Measurements from ENCODE around the gene GANAB.
"Not testable (repeated sequence)": the region's sequence is repeated elsewhere in the genome, so short reads cannot be mapped to it uniquely, and the experiment has no call there.

The GANAB gene

GRCh38 chr11:62654297-62654696, 7.9 kb upstream of the GANAB start:
- ATAC-seq: no peak
- no peak for TF ChIP-seq RARB (CRISPR knock-in tag; IDR thresholded peaks at IDR 0.05)
- TF ChIP-seq CSRNP3 (CRISPR knock-in tag; IDR thresholded peaks at IDR 0.05): no peak
- TF ChIP-seq ZFP3 (CRISPR knock-in tag; IDR thresholded peaks at IDR 0.05): no peak
- no peak for TF ChIP-seq CSDC2 (CRISPR knock-in tag; IDR thresholded peaks at IDR 0.05)
- no peak for TF ChIP-seq PPARA (CRISPR knock-in tag; IDR thresholded peaks at IDR 0.05; ENCODE audit: borderline replicate concordance)
- no peak for TF ChIP-seq ZNF565 (CRISPR knock-in tag; conservative IDR thresholded peaks at IDR 0.05; ENCODE audit: low read depth)
- no peak for TF ChIP-seq POU6F1 (CRISPR knock-in tag; IDR thresholded peaks at IDR 0.05; ENCODE audit: borderline replicate concordance, low read depth)
- TF ChIP-seq ESRRG (CRISPR knock-in tag; IDR thresholded peaks at IDR 0.05): no peak
- TF ChIP-seq ISL1 (CRISPR knock-in tag; IDR thresholded peaks at IDR 0.05): no peak

GRCh38 chr11:62652161-62653006, 6.0 kb upstream of the GANAB start:
- no peak for ATAC-seq
- TF ChIP-seq ZC3H10 (CRISPR knock-in tag; IDR thresholded peaks at IDR 0.05): no peak
- TF ChIP-seq ZNF8 (CRISPR knock-in tag; IDR thresholded peaks at IDR 0.05): no peak
- no peak for TF ChIP-seq PPARA (CRISPR knock-in tag; IDR thresholded peaks at IDR 0.05; ENCODE audit: borderline replicate concordance)
- no peak for TF ChIP-seq ZNF565 (CRISPR knock-in tag; conservative IDR thresholded peaks at IDR 0.05; ENCODE audit: low read depth)
- no peak for TF ChIP-seq GLIS3 (CRISPR knock-in tag; IDR thresholded peaks at IDR 0.05)
- no peak for TF ChIP-seq ZNF70 (CRISPR knock-in tag; IDR thresholded peaks at IDR 0.05)
- no peak for TF ChIP-seq RARB (CRISPR knock-in tag; IDR thresholded peaks at IDR 0.05)
- no peak for TF ChIP-seq ISL1 (CRISPR knock-in tag; IDR thresholded peaks at IDR 0.05)
- TF ChIP-seq ZFP3 (CRISPR knock-in tag; IDR thresholded peaks at IDR 0.05): no peak
- no peak for TF ChIP-seq ESRRG (CRISPR knock-in tag; IDR thresholded peaks at IDR 0.05)
- TF ChIP-seq CSDC2 (CRISPR knock-in tag; IDR thresholded peaks at IDR 0.05): no peak
- TF ChIP-seq POU6F1 (CRISPR knock-in tag; IDR thresholded peaks at IDR 0.05; ENCODE audit: borderline replicate concordance, low read depth): no peak
- no peak for TF ChIP-seq CREB5 (CRISPR knock-in tag; IDR thresholded peaks at IDR 0.05; ENCODE audit: low read depth)
- TF ChIP-seq ZFP30 (CRISPR knock-in tag; IDR thresholded peaks at IDR 0.05): no peak
- no peak for TF ChIP-seq OSR1 (CRISPR knock-in tag; IDR thresholded peaks at IDR 0.05)
- TF ChIP-seq TSHZ2 (CRISPR knock-in tag; IDR thresholded peaks at IDR 0.05): no peak
- TF ChIP-seq SNAI2 (CRISPR knock-in tag; IDR thresholded peaks at IDR 0.05): no peak

GRCh38 chr11:62650283-62650682, 3.9 kb upstream of the GANAB start:
- ATAC-seq: not testable (repeated sequence)

- no peak for ATAC-seq
- no peak for TF ChIP-seq ARNTL (CRISPR knock-in tag; IDR thresholded peaks at IDR 0.05; ENCODE audit: borderline replicate concordance, low read depth)
- no peak for TF ChIP-seq TOX (CRISPR knock-in tag; IDR thresholded peaks at IDR 0.05; ENCODE audit: borderline replicate concordance)
- no peak for TF ChIP-seq ISL1 (CRISPR knock-in tag; IDR thresholded peaks at IDR 0.05)
- no peak for TF ChIP-seq ZNF8 (CRISPR knock-in tag; IDR thresholded peaks at IDR 0.05)
- no peak for TF ChIP-seq CSDC2 (CRISPR knock-in tag; IDR thresholded peaks at IDR 0.05)
- no peak for TF ChIP-seq BACH2 (CRISPR knock-in tag; IDR thresholded peaks at IDR 0.05; ENCODE audit: borderline replicate concordance)
- no peak for TF ChIP-seq OSR1 (CRISPR knock-in tag; IDR thresholded peaks at IDR 0.05)
- no peak for TF ChIP-seq ZNF565 (CRISPR knock-in tag; conservative IDR thresholded peaks at IDR 0.05; ENCODE audit: low read depth)
- no peak for TF ChIP-seq SNAI2 (CRISPR knock-in tag; IDR thresholded peaks at IDR 0.05)
- no peak for TF ChIP-seq CREB5 (CRISPR knock-in tag; IDR thresholded peaks at IDR 0.05; ENCODE audit: low read depth)
- no peak for TF ChIP-seq POU6F1 (CRISPR knock-in tag; IDR thresholded peaks at IDR 0.05; ENCODE audit: borderline replicate concordance, low read depth)
- TF ChIP-seq PPARA (CRISPR knock-in tag; IDR thresholded peaks at IDR 0.05; ENCODE audit: borderline replicate concordance): no peak
Measured at GRCh38 chr11:62649486-62649885, 3.1 kb upstream of the GANAB start.
